Stimulated activated CD8-positive, alpha-beta memory T cell treated with anti-CD3 and anti-CD28 coated beads, Interleukin-12 subunit alpha, Interleukin-12 subunit beta, amount 100 ng/mL, for 24 hours (primary cell): Measurements from ENCODE around the gene NIPAL3.
"Not testable (repeated sequence)": the region's sequence is repeated elsewhere in the genome, so short reads cannot be mapped to it uniquely, and the experiment has no call there.

Experiments used
- DNase-seq: peaks from one replicate; pipeline ENCODE4 v3.0.0-alpha.2; 2020; ENCODE audit errors: extremely low read depth

Gene NIPAL3

DNA sequence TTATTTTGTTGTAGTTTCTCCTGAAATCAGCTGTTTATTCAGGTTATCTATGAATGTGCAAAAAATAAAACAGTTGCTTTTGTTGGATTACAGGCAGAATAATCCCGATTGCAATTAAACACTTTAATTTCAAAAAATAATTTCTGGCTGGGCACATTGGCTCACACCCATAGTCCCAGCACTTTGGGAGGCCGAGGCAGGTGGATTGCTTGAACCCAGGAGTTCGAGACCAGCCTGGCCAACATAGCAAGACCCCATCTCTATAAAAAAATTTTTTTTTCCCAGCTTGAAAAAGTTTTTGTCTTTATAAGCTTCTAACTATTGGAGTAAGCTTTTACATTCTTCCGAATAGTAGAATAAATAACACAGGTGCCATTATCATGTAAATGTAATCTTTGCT lies 102.3 kb downstream of the NIPAL3 start:
- no peak for DNase-seq

DNA sequence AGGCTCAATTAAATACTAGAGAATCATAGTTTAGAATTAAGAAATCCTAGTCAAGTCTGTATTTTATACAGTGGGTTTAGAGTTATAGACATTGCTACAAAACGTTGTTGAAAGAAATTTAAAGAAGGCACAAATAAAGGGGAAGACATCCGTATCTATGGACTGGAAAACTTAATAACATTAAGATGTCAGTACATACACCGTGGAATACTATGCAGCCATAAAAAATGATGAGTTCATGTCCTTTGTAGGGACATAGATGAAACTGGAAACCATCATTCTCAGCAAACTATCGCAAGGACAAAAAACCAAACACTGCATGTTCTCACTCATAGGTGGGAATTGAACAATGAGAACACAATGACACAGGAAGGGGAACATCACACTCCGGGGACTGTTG lies 104.7 kb downstream of the NIPAL3 start:
- DNase-seq: not testable (repeated sequence)
